ENCODE results near the gene KNCN. TPM values are rescaled to one million over a fixed set of nuclear protein-coding genes. Genes with fewer than 3 reads are reported as not detected.
A peak's percentile ranks its signal among the peaks of the same experiment; 100 is the strongest.

Gene KNCN
- total RNA-seq, 2 donors from 2014 or later: not detected

GRCh38 chr1:46517010-46517600 lies 34.3 kb downstream of the KNCN start:
- no peak for TF ChIP-seq CTCF (IDR thresholded peaks at IDR 0.05)
- no peaks in the 10 kb centered on the region for H3K4me1 ChIP-seq
- no peaks in the 10 kb centered on the region for H3K36me3 ChIP-seq
- H3K27me3 ChIP-seq: no peaks in the 10 kb centered on the region
- H3K9ac ChIP-seq (ENCODE audit: low read depth in 2 of 2, low read length in 2 of 2): peak overlapping the region in 1 of 2 donors; percentile 41
- intact Hi-C loops (cut with DNase I): no loop called here
- H3K27ac ChIP-seq: peak overlapping the region; percentile 44
- no peaks in the 10 kb centered on the region for H3K9me3 ChIP-seq
- H3K4me3 ChIP-seq: no peak overlapping the region
- DNase-seq: peak; percentile 92

GRCh38 chr1:46516200-46516950 lies 35.1 kb downstream of the KNCN start:
- Histone ChIP-seq H3K36me3 (no peaks in the 10 kb centered on the region), H3K9me3 (no peaks in the 10 kb centered on the region), H3K4me3 (no peak overlapping the region), H3K4me1 (no peaks in the 10 kb centered on the region), H3K27ac (peak overlapping the region; percentile 44), H3K9ac (ENCODE audit: low read depth in 2 of 2, low read length in 2 of 2) (peak overlapping the region in 1 of 2 donors; percentile 41), H3K27me3 (no peaks in the 10 kb centered on the region)
- no peak for TF ChIP-seq CTCF (IDR thresholded peaks at IDR 0.05)
- DNase-seq: no peak
- intact Hi-C loops (cut with DNase I): no loop called here

GRCh38 chr1:46515576-46515975 lies 35.9 kb downstream of the KNCN start:
- H3K4me3 ChIP-seq: no peak overlapping the region
- no peaks in the 10 kb centered on the region for H3K4me1 ChIP-seq
- no peak overlapping the region for H3K27ac ChIP-seq
- intact Hi-C loops (cut with DNase I): no loop called here
- no peak for TF ChIP-seq CTCF (IDR thresholded peaks at IDR 0.05)
- DNase-seq: no peak
- H3K27me3 ChIP-seq: no peaks in the 10 kb centered on the region
- H3K9ac ChIP-seq (ENCODE audit: low read depth in 2 of 2, low read length in 2 of 2): no peak overlapping the region
- H3K36me3 ChIP-seq: no peaks in the 10 kb centered on the region
- no peaks in the 10 kb centered on the region for H3K9me3 ChIP-seq

GRCh38 chr1:46513536-46513935 lies 37.9 kb downstream of the KNCN start:
- H3K36me3 ChIP-seq: no peaks in the 10 kb centered on the region
- H3K27ac ChIP-seq: no peak overlapping the region
- TF ChIP-seq CTCF (IDR thresholded peaks at IDR 0.05): no peak
- intact Hi-C loops (cut with DNase I): no loop called here
- no peaks in the 10 kb centered on the region for H3K9me3 ChIP-seq
- no peaks in the 10 kb centered on the region for H3K4me1 ChIP-seq
- no peak overlapping the region for H3K9ac ChIP-seq (ENCODE audit: low read depth in 2 of 2, low read length in 2 of 2)
- DNase-seq: no peak
- H3K4me3 ChIP-seq: no peak overlapping the region
- no peaks in the 10 kb centered on the region for H3K27me3 ChIP-seq

GRCh38 chr1:46512792-46513190 lies 38.7 kb downstream of the KNCN start:
- intact Hi-C loops (cut with DNase I): no loop called here
- H3K4me1 ChIP-seq: no peaks in the 10 kb centered on the region
- no peak for TF ChIP-seq CTCF (IDR thresholded peaks at IDR 0.05)
- DNase-seq: no peak
- no peak overlapping the region for H3K9ac ChIP-seq (ENCODE audit: low read depth in 2 of 2, low read length in 2 of 2)
- H3K36me3 ChIP-seq: no peaks in the 10 kb centered on the region
- no peaks in the 10 kb centered on the region for H3K27me3 ChIP-seq
- no peaks in the 10 kb centered on the region for H3K9me3 ChIP-seq
- H3K4me3 ChIP-seq: no peak overlapping the region
- H3K27ac ChIP-seq: no peak overlapping the region
